ENCODE data around the gene SERINC5.

GRCh38 chr5:80275347-80275746 lies 19.5 kb upstream of the SERINC5 start:
- TF ChIP-seq CTCF (IDR thresholded peaks at IDR 0.05; ENCODE audit: insufficient read depth, low read depth, low read length) = peak; percentile 25
- TF ChIP-seq EZH2 (IDR thresholded peaks at IDR 0.05; ENCODE audit: insufficient read depth, low read length) = no peak

All from astrocyte (in vitro differentiated cells and primary cell).